ENCODE results near the gene PKN1. TPM values are rescaled to one million over a fixed set of nuclear protein-coding genes. Genes with fewer than 3 reads are reported as not detected.

PKN1 gene
- total and polyA plus RNA-seq, 2 donors (not counting 1 experiment from before 2014, with no cell fraction given) = 114 to 171 TPM

GRCh38 chr19:14416817-14417231 lies 16.3 kb upstream of the PKN1 start:
- no peak overlapping the region for H2AFZ ChIP-seq (ENCODE audit: insufficient read depth, low read depth, low read length, poor library complexity, severe bottlenecking)
- peak overlapping the region in 4 of 5 experiments; percentile 1 to 82 (median 24) for H3K4me3 ChIP-seq (ENCODE audit: control extremely low read depth in 1 of 5, extremely low read depth in 1 of 5, insufficient read depth in 1 of 5, low read depth in 2 of 5, low read length in 4 of 5)
- ATAC-seq (ENCODE audit: low read depth) (no peak), DNase-seq (peak; percentile 51)
- H4K20me1 ChIP-seq (ENCODE audit: control insufficient read depth, insufficient read depth, low read length, poor library complexity, severe bottlenecking) = peaks cover 70% of the 10 kb centered on the region
- peaks cover 73% of the 10 kb centered on the region for H3K79me2 ChIP-seq (ENCODE audit: control insufficient read depth, insufficient read depth, low read length)
- no peaks in the 10 kb centered on the region for H3K9me3 Mint-ChIP-seq (ENCODE audit: insufficient read depth)
- POLR2A ChIA-PET = interaction anchor here (0.9 to 1.2 kb wide), 3 partner anchors 10 to 69 kb away, joined by 4 to 8 read pairs (median 5); partner anchors contain the start of gene ADGRE5
- peak overlapping the region; percentile 94 for H3K4me2 ChIP-seq (replicated peaks; ENCODE audit: low read depth, low read length, poor library complexity, severe bottlenecking)
- peaks cover 54% of the 10 kb centered on the region for H3K4me1 Mint-ChIP-seq
- peak overlapping the region; percentile 63 to 98 for H3K27ac ChIP-seq (ENCODE audit: low read length in 2 of 2)
- peak overlapping the region; percentile 92 for H3K27ac Mint-ChIP-seq
- peaks cover 0 to 42% of the 10 kb centered on the region in 2 experiments for H3K36me3 ChIP-seq (replicated peaks in 1 of 2; ENCODE audit: control extremely low read depth in 1 of 2, control insufficient read depth in 1 of 2, extremely low read depth in 1 of 2, insufficient read depth in 2 of 2, low read length in 1 of 2)
- H3K4me3 Mint-ChIP-seq = peak overlapping the region; percentile 89
- TF ChIP-seq EZH2 (IDR thresholded peaks at IDR 0.05; ENCODE audit: borderline replicate concordance, insufficient read depth, low read depth, low read length, poor library complexity, severe bottlenecking) (no peak), CTCF (IDR thresholded peaks at IDR 0.05) (no peak)
- H3K9ac ChIP-seq (ENCODE audit: low read length) = peak overlapping the region; percentile 53
- CTCF ChIA-PET = interaction anchor here (0.8 to 3.3 kb wide), 4 partner anchors 11 to 280 kb away, joined by 3 to 24 read pairs (median 7); partner anchors contain the start of genes ADGRE5 and ASF1B
- intact Hi-C loops (cut with micrococcal nuclease) = loop anchor here (5.0 kb wide), 1 partner anchor 335 kb away; no protein-coding TSS in a partner anchor
- WGBS (ENCODE audit: insufficient coverage) = 58% methylated on average over 4 of the region's 6 CpGs
- no peaks in the 10 kb centered on the region for H3K27me3 Mint-ChIP-seq
- no peaks in the 10 kb centered on the region for H3K27me3 ChIP-seq (replicated peaks in 1 of 4; ENCODE audit: control extremely low read depth in 1 of 4, control insufficient read depth in 3 of 4, insufficient read depth in 4 of 4, low read length in 3 of 4)
- H3K9me3 ChIP-seq (ENCODE audit: control extremely low read depth in 1 of 3, control insufficient read depth in 2 of 3, insufficient read depth in 1 of 3, low read length in 2 of 3) = peaks cover 0 to 14% (median 0%) of the 10 kb centered on the region in 3 donors
- peaks cover 48 to 71% of the 10 kb centered on the region in 2 donors for H3K4me1 ChIP-seq (ENCODE audit: control insufficient read depth in 2 of 2, insufficient read depth in 2 of 2, low read length in 2 of 2)

GRCh38 chr19:14418856-14419105 lies 14.3 kb upstream of the PKN1 start:
- DNase-seq = no peak
- Histone ChIP-seq H3K4me3 (ENCODE audit: control extremely low read depth in 1 of 5, extremely low read depth in 1 of 5, insufficient read depth in 1 of 5, low read depth in 2 of 5, low read length in 4 of 5) (peak overlapping the region; percentile 30 to 89 (median 82)), H3K27me3 (replicated peaks in 1 of 4; ENCODE audit: control extremely low read depth in 1 of 4, control insufficient read depth in 3 of 4, insufficient read depth in 4 of 4, low read length in 3 of 4) (no peaks in the 10 kb centered on the region), H3K36me3 (replicated peaks in 1 of 2; ENCODE audit: control extremely low read depth in 1 of 2, control insufficient read depth in 1 of 2, extremely low read depth in 1 of 2, insufficient read depth in 2 of 2, low read length in 1 of 2) (peaks cover 0 to 25% of the 10 kb centered on the region in 2 experiments), H3K79me2 (ENCODE audit: control insufficient read depth, insufficient read depth, low read length) (peaks cover 53% of the 10 kb centered on the region), H3K27ac (ENCODE audit: low read length in 2 of 2) (peak overlapping the region; percentile 92 to 98), H4K20me1 (ENCODE audit: control insufficient read depth, insufficient read depth, low read length, poor library complexity, severe bottlenecking) (peaks cover 50% of the 10 kb centered on the region), H3K9ac (ENCODE audit: low read length) (peak overlapping the region; percentile 94), H2AFZ (ENCODE audit: insufficient read depth, low read depth, low read length, poor library complexity, severe bottlenecking) (no peak overlapping the region), H3K4me1 (ENCODE audit: control insufficient read depth in 2 of 2, insufficient read depth in 2 of 2, low read length in 2 of 2) (peaks cover 38 to 54% of the 10 kb centered on the region in 2 donors), H3K4me2 (replicated peaks; ENCODE audit: low read depth, low read length, poor library complexity, severe bottlenecking) (peak overlapping the region; percentile 94), H3K9me3 (ENCODE audit: control extremely low read depth in 1 of 3, control insufficient read depth in 2 of 3, insufficient read depth in 1 of 3, low read length in 2 of 3) (peaks cover 0 to 14% (median 0%) of the 10 kb centered on the region in 3 donors)
- no peaks in the 10 kb centered on the region for H3K9me3 Mint-ChIP-seq (ENCODE audit: insufficient read depth)
- POLR2A ChIA-PET = interaction anchor here (1.0 to 2.5 kb wide), 3 partner anchors 9 to 48 kb away, joined by 5 to 16 read pairs (median 10); no protein-coding TSS in a partner anchor
- H3K27me3 Mint-ChIP-seq = no peaks in the 10 kb centered on the region
- ATAC-seq (ENCODE audit: low read depth) = peak; percentile 53
- H3K4me3 Mint-ChIP-seq = peak overlapping the region; percentile 89
- CTCF ChIA-PET = interaction anchor here (1.9 kb wide), 1 partner anchor 282 kb away, joined by 4 read pairs; no protein-coding TSS in a partner anchor
- intact Hi-C loops (cut with micrococcal nuclease) = loop anchor here (1.0 to 5.0 kb wide), 9 partner anchors 12 to 336 kb away; partner anchors contain the start of genes ADGRE5, DNAJB1 and TECR
- H3K4me1 Mint-ChIP-seq = peaks cover 41% of the 10 kb centered on the region
- under 1% methylated on average over 22 of the region's 23 CpGs for WGBS (ENCODE audit: insufficient coverage)
- TF ChIP-seq CTCF (IDR thresholded peaks at IDR 0.05) (no peak), EZH2 (IDR thresholded peaks at IDR 0.05; ENCODE audit: borderline replicate concordance, insufficient read depth, low read depth, low read length, poor library complexity, severe bottlenecking) (no peak)
- peak overlapping the region; percentile 95 for H3K27ac Mint-ChIP-seq

All from B cell (primary cell).